ENCODE measurements around the gene ADGRV1. TPM values are rescaled to one million over a fixed set of nuclear protein-coding genes. Genes with fewer than 3 reads are reported as not detected.
"Not testable (repeated sequence)": the region's sequence is repeated elsewhere in the genome, so short reads cannot be mapped to it uniquely, and the experiment has no call there.

The ADGRV1 gene
- total RNA-seq, 1 experiment from 2014 or later: 0.18 TPM

GRCh38 chr5:91059409-91059808, 500.8 kb downstream of the ADGRV1 start:
- no peak for DNase-seq (ENCODE audit: low spot score)

GRCh38 chr5:91061094-91061493, 502.5 kb downstream of the ADGRV1 start:
- DNase-seq (ENCODE audit: low spot score): no peak

GRCh38 chr5:91061946-91062562, 503.5 kb downstream of the ADGRV1 start:
- DNase-seq (ENCODE audit: low spot score): no peak

DNA sequence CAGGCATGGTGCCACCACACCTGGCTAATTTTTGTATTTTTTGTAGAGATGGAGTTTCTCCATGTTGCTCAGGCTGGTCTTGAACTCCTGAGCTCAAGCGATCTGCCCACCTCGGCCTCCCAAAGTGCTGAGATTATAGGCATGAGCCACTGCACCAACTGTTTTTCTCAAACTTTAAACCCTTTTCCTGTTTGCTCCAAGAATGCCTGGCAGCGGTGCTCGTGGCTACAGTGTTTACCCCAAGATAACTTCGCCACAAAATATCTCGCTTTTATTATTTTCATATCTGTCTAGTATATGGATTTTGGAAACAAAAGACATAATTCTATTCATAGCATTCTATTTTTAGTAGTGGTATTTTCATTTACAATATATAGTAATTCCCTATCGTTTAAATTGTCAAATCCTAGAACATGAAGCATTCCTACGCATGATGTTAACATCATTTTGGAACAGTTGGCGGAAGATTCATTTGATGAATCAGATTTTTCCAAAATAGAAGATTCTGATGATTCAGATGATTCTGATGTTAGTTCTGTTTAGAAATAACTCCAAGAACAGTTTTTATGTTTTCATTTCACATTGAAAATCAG, 504.6 kb downstream of the ADGRV1 start:
- not testable (repeated sequence) for DNase-seq (ENCODE audit: low spot score)

GRCh38 chr5:91065496-91065895, 506.9 kb downstream of the ADGRV1 start:
- no peak for DNase-seq (ENCODE audit: low spot score)

DNA sequence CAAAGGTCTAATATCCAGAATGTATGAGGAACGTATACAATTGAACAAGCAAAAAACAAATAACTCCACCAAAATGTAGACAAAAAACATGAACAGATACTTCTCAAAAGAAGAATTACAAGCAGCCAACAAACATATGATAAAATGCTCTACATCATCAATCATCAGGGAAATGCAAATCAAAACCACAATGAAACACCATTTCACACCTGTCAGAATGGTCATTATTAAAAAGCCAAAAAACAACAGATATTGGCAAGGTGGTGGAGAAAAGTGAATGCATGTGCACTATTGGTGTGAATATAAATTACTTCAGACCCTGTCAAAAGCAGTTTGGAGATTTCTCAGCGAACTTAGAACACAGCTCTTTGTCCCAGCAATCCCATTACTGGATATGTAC, 510.8 kb downstream of the ADGRV1 start:
- DNase-seq (ENCODE audit: low spot score): no peak

- no peak for DNase-seq (ENCODE audit: low spot score)
Measured at GRCh38 chr5:91070761-91071550, 512.4 kb downstream of the ADGRV1 start.

DNA sequence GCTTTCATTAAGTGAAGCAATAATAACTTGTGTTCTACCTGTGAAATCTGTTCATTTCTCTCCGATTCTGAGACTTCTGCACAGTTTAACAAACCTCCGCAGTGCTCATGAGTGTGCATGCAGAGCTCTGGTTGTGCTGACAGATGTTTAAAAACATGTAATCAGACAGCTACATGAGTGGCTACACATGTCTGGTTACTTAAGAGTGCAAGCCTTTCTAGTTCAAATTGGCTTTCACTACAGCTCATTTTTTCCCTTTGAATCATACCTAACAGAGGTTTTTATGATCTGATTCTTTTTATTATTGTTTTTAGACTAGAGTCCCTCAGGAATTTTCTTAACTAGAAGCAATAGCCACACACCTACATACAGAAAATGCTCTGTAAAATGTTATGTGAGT, 514.3 kb downstream of the ADGRV1 start:
- no peak for DNase-seq (ENCODE audit: low spot score)

- no peak for DNase-seq (ENCODE audit: low spot score)
Measured at GRCh38 chr5:91074615-91075014, 516.0 kb downstream of the ADGRV1 start.

DNA sequence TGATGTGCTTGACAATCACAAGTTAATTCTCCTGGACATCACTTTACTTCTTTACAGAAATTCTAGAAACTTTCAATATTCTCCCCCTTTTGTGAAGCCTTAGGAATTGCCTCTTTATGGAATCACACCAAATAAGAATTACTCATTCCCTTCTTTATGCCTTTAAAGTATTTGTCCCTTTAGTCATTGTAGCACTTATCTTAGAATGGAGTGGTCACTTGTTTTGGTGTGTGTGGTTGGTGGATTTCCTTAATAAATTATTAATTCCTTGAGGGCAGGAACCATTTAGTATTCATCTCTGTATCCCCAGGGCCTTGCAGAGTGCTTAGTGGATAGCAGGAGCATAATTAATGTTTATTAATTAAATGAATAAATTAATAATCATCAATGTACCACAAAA, 517.5 kb downstream of the ADGRV1 start:
- no peak for DNase-seq (ENCODE audit: low spot score)

GRCh38 chr5:91077623-91078022, 519.0 kb downstream of the ADGRV1 start:
- no peak for DNase-seq (ENCODE audit: low spot score)

- no peak for DNase-seq (ENCODE audit: low spot score)
Measured at GRCh38 chr5:91079037-91079436, 520.4 kb downstream of the ADGRV1 start.

DNA sequence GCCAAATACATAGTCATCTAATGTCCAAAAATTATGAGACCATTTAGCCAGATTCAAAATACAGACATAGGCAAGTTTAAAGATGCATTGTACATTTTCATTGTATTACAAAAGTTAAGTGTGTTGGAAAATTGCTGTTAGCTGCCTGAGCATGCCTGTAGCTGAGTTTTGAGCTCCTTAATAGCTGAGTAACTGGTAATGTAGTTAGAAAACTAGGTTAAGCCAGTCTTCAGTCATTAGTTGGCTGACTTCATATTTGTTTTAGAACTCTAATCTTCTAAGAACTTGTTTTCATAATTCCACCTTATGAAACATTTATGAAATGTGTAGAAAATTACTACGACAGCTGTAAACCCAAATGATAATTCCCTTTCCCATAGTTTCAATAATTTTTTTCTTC, 531.2 kb downstream of the ADGRV1 start:
- DNase-seq (ENCODE audit: low spot score): no peak

GRCh38 chr5:91090995-91091394, 532.4 kb downstream of the ADGRV1 start:
- no peak for DNase-seq (ENCODE audit: low spot score)

GRCh38 chr5:91091471-91092234, 533.1 kb downstream of the ADGRV1 start:
- no peak for DNase-seq (ENCODE audit: low spot score)

DNA sequence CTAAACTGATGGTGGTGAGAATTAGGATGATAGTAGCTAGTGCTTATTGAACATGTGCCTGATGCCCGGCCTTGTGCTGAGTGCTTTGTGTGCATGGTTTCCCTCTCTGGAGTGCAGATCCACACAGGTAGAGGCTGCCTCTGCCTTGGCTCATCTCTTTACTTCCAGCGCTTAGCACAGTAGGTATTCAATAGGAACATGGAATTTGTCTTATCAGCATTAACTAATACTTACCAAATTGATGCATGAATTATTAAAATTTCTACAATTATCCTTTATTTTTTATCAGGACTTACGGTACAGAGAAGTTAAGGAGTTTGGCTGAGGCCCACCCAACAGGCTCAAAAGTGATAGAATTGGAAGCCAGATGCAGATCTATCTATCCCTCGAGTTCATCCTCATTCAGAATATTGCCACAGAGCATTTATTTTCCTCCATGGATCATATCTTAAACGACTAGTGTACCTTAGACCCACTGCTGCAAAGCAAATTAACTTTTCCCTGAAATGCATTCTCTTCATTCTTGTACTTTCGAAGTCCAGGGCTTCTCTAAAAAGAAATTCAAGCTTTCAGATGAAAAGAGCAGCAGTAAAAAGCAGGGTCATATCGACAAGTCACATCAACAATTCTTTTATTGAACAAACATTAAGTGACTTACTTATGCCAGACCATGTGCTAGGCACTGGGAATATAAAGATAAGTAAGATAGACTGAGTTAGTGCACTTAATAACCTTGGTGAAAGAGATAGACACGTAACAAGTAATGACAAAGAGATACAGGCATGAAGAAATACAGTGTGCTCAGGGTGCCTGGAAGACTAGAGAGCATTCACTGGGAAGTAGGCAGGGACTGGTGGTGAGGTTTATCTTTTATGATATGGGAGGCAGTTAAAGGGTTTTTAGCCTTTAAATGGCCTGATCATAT, 534.5 kb downstream of the ADGRV1 start:
- DNase-seq (ENCODE audit: low spot score): no peak

GRCh38 chr5:91095313-91095712, 536.7 kb downstream of the ADGRV1 start:
- DNase-seq (ENCODE audit: low spot score): no peak

GRCh38 chr5:91095786-91096385, 537.3 kb downstream of the ADGRV1 start:
- no peak for DNase-seq (ENCODE audit: low spot score)

- no peak for DNase-seq (ENCODE audit: low spot score)
Measured at GRCh38 chr5:91098541-91098940, 539.9 kb downstream of the ADGRV1 start.

GRCh38 chr5:91101600-91102379, 543.2 kb downstream of the ADGRV1 start:
- DNase-seq (ENCODE audit: low spot score): peak; percentile 85
